Measurements from ENCODE around the gene NEDD4. TPM values are rescaled to one million over a fixed set of nuclear protein-coding genes. Genes with fewer than 3 reads are reported as not detected.

The NEDD4 gene
- total RNA-seq, 2 experiments from 2014 or later, result 2.6 to 2.7 TPM

- ChIA-PET POLR2A (no interaction called here), CTCF (interaction anchor here (0.8 kb wide), 1 partner anchor 70 kb away, joined by 3 read pairs; no protein-coding TSS in a partner anchor)
- H3K27me3 ChIP-seq (ENCODE audit: control insufficient read depth in 1 of 2, insufficient read depth in 2 of 2, low read length in 2 of 2), result no peaks in the 10 kb centered on the region
- no peak for ATAC-seq (ENCODE audit: poor library complexity)
- H3K27ac Mint-ChIP-seq, result no peak overlapping the region
- no peaks in the 10 kb centered on the region for H3K27me3 Mint-ChIP-seq
- H3K36me3 ChIP-seq (ENCODE audit: insufficient read depth, low read length), result no peaks in the 10 kb centered on the region
- peaks cover 1% of the 10 kb centered on the region for H3K36me3 Mint-ChIP-seq (ENCODE audit: low read depth)
- intact Hi-C loops (cut with DNase I, micrococcal nuclease), result no loop called here
- no peak for DNase-seq
- H3K4me1 Mint-ChIP-seq (ENCODE audit: low read depth), result no peaks in the 10 kb centered on the region
- no peaks in the 10 kb centered on the region for H3K9me3 Mint-ChIP-seq
- H3K9me3 ChIP-seq (ENCODE audit: control insufficient read depth in 1 of 2, insufficient read depth in 1 of 2, low read length in 2 of 2), result peaks cover 0 to 3% of the 10 kb centered on the region in 2 experiments
- no peaks in the 10 kb centered on the region for H3K4me1 ChIP-seq (ENCODE audit: insufficient read depth, low read length)
- TF ChIP-seq CTCF (IDR thresholded peaks at IDR 0.05), result no peak
- H3K4me3 Mint-ChIP-seq, result no peak overlapping the region
- H3K27ac ChIP-seq (ENCODE audit: low read depth in 1 of 2, low read length in 2 of 2), result no peak overlapping the region
- no peak overlapping the region for H3K4me3 ChIP-seq (ENCODE audit: low read length)
These were observed 23.1 kb downstream of the NEDD4 start for GRCh38 chr15:55970286-55970685.

- POLR2A ChIA-PET, result no interaction called here
- no peaks in the 10 kb centered on the region for H3K27me3 ChIP-seq (ENCODE audit: control insufficient read depth in 1 of 2, insufficient read depth in 2 of 2, low read length in 2 of 2)
- H3K36me3 Mint-ChIP-seq (ENCODE audit: low read depth), result peaks cover 7% of the 10 kb centered on the region
- intact Hi-C loops (cut with DNase I, micrococcal nuclease), result no loop called here
- no peak for TF ChIP-seq CTCF (IDR thresholded peaks at IDR 0.05)
- H3K4me3 ChIP-seq (ENCODE audit: low read length), result no peak overlapping the region
- no peak overlapping the region for H3K27ac ChIP-seq (ENCODE audit: low read depth in 1 of 2, low read length in 2 of 2)
- H3K4me1 ChIP-seq (ENCODE audit: insufficient read depth, low read length), result no peaks in the 10 kb centered on the region
- no peaks in the 10 kb centered on the region for H3K9me3 Mint-ChIP-seq
- ATAC-seq (ENCODE audit: poor library complexity) (no peak), DNase-seq (no peak)
- H3K9me3 ChIP-seq (ENCODE audit: control insufficient read depth in 1 of 2, insufficient read depth in 1 of 2, low read length in 2 of 2), result peaks cover 0 to 3% of the 10 kb centered on the region in 2 experiments
- H3K4me3 Mint-ChIP-seq, result no peak overlapping the region
- no peaks in the 10 kb centered on the region for H3K36me3 ChIP-seq (ENCODE audit: insufficient read depth, low read length)
- no peaks in the 10 kb centered on the region for H3K27me3 Mint-ChIP-seq
- CTCF ChIA-PET, result interaction anchor here (0.8 kb wide), 1 partner anchor 70 kb away, joined by 3 read pairs; no protein-coding TSS in a partner anchor
- H3K4me1 Mint-ChIP-seq (ENCODE audit: low read depth), result no peaks in the 10 kb centered on the region
- no peak overlapping the region for H3K27ac Mint-ChIP-seq
These were observed 23.8 kb downstream of the NEDD4 start for GRCh38 chr15:55969582-55969981.

GRCh38 chr15:55968923-55969322, 24.5 kb downstream of the NEDD4 start:
- peaks cover 0 to 3% of the 10 kb centered on the region in 2 experiments for H3K9me3 ChIP-seq (ENCODE audit: control insufficient read depth in 1 of 2, insufficient read depth in 1 of 2, low read length in 2 of 2)
- H3K4me3 ChIP-seq (ENCODE audit: low read length), result no peak overlapping the region
- POLR2A ChIA-PET, result no interaction called here
- no peaks in the 10 kb centered on the region for H3K9me3 Mint-ChIP-seq
- no peak overlapping the region for H3K4me3 Mint-ChIP-seq
- H3K4me1 Mint-ChIP-seq (ENCODE audit: low read depth), result no peaks in the 10 kb centered on the region
- ATAC-seq (ENCODE audit: poor library complexity), result no peak
- H3K36me3 ChIP-seq (ENCODE audit: insufficient read depth, low read length), result no peaks in the 10 kb centered on the region
- intact Hi-C loops (cut with DNase I, micrococcal nuclease), result no loop called here
- H3K27me3 Mint-ChIP-seq, result no peaks in the 10 kb centered on the region
- TF ChIP-seq CTCF (IDR thresholded peaks at IDR 0.05), result no peak
- no peak for DNase-seq
- CTCF ChIA-PET, result no interaction called here
- peaks cover 7% of the 10 kb centered on the region for H3K36me3 Mint-ChIP-seq (ENCODE audit: low read depth)
- H3K27me3 ChIP-seq (ENCODE audit: control insufficient read depth in 1 of 2, insufficient read depth in 2 of 2, low read length in 2 of 2), result no peaks in the 10 kb centered on the region
- H3K27ac ChIP-seq (ENCODE audit: low read depth in 1 of 2, low read length in 2 of 2), result no peak overlapping the region
- H3K27ac Mint-ChIP-seq, result no peak overlapping the region
- H3K4me1 ChIP-seq (ENCODE audit: insufficient read depth, low read length), result no peaks in the 10 kb centered on the region

Measured in CD4-positive, alpha-beta T cell (primary cell).